SK-N-DZ (cell line): ENCODE results near the gene GRK3.
A peak's percentile ranks its signal among the peaks of the same experiment; 100 is the strongest.
"Not testable (repeated sequence)": the region's sequence is repeated elsewhere in the genome, so short reads cannot be mapped to it uniquely, and the experiment has no call there.

ENCODE experiments used
- DNase-seq: peaks from one replicate; pipeline ENCODE4 v3.0.0-alpha.2; 2015; ENCODE audit warnings: low spot score

GRK3 gene

GRCh38 chr22:25698461-25698860 lies 134.0 kb downstream of the GRK3 start:
- DNase-seq: no peak

GRCh38 chr22:25698978-25699377 lies 134.5 kb downstream of the GRK3 start:
- no peak for DNase-seq

- DNase-seq: peak; percentile 62
Observed at GRCh38 chr22:25701056-25701780, 136.7 kb downstream of the GRK3 start.

- peak; percentile 45 for DNase-seq
Observed at GRCh38 chr22:25702040-25702439, 137.6 kb downstream of the GRK3 start.

GRCh38 chr22:25702571-25703167 lies 138.2 kb downstream of the GRK3 start:
- no peak for DNase-seq

- no peak for DNase-seq
Observed at GRCh38 chr22:25704701-25705100, 140.2 kb downstream of the GRK3 start.

- DNase-seq: no peak
Observed at GRCh38 chr22:25706197-25706596, 141.7 kb downstream of the GRK3 start.

GRCh38 chr22:25708430-25708829 lies 144.0 kb downstream of the GRK3 start:
- not testable (repeated sequence) for DNase-seq

- no peak for DNase-seq
Observed at GRCh38 chr22:25709758-25710157, 145.3 kb downstream of the GRK3 start.

- no peak for DNase-seq
Observed at GRCh38 chr22:25710501-25710900, 146.0 kb downstream of the GRK3 start.

- no peak for DNase-seq
Observed at GRCh38 chr22:25711491-25711890, 147.0 kb downstream of the GRK3 start.

- no peak for DNase-seq
Observed at GRCh38 chr22:25712661-25713400, 148.4 kb downstream of the GRK3 start.

GRCh38 chr22:25714070-25714469 lies 149.6 kb downstream of the GRK3 start:
- no peak for DNase-seq

- DNase-seq: no peak
Observed at GRCh38 chr22:25714739-25715138, 150.3 kb downstream of the GRK3 start.

- no peak for DNase-seq
Observed at GRCh38 chr22:25716637-25717036, 152.2 kb downstream of the GRK3 start.

- no peak for DNase-seq
Observed at GRCh38 chr22:25718135-25718840, 153.8 kb downstream of the GRK3 start.

GRCh38 chr22:25722223-25722622 lies 157.7 kb downstream of the GRK3 start:
- DNase-seq: no peak

- no peak for DNase-seq
Observed at GRCh38 chr22:25722626-25723025, 158.2 kb downstream of the GRK3 start.

GRCh38 chr22:25726241-25726640 lies 161.8 kb downstream of the GRK3 start:
- no peak for DNase-seq

- DNase-seq: peak; percentile 50
Observed at GRCh38 chr22:25728071-25728470, 163.6 kb downstream of the GRK3 start.

GRCh38 chr22:25729016-25729995 lies 164.8 kb downstream of the GRK3 start:
- DNase-seq: no peak
